GM12874 (cell line): ENCODE results near the gene SRPX2.

Source experiments
- TF ChIP-seq, protein P1 (sequence below): IDR thresholded peaks from 2 replicates; pipeline ENCODE4 v1.5.1; 2011; ENCODE audit warnings: low read depth, mild to moderate bottlenecking, control low read depth, low read length, moderate library complexity; ENCODE audit not compliant: insufficient read depth

SRPX2 gene

DNA sequence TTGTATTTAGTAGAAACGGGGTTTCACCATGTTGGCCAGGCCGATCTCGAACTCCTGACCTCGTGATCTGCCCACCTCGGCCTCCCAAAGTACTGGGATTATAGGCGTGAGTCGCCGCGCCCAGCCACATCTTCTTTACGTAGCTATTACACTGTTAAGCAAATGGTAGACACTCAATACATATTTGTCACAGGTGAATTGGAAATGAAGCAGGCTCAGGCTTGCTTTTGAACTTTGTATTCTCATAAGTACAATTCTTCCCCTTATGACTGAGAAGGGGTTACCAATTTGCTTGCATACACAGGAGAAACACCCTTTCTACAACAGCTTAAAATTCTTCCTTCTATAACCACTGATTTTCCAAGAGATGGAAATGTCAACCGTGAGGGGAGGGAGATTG lies 787 bp upstream of the SRPX2 start:
- TF ChIP-seq, protein P1, sequence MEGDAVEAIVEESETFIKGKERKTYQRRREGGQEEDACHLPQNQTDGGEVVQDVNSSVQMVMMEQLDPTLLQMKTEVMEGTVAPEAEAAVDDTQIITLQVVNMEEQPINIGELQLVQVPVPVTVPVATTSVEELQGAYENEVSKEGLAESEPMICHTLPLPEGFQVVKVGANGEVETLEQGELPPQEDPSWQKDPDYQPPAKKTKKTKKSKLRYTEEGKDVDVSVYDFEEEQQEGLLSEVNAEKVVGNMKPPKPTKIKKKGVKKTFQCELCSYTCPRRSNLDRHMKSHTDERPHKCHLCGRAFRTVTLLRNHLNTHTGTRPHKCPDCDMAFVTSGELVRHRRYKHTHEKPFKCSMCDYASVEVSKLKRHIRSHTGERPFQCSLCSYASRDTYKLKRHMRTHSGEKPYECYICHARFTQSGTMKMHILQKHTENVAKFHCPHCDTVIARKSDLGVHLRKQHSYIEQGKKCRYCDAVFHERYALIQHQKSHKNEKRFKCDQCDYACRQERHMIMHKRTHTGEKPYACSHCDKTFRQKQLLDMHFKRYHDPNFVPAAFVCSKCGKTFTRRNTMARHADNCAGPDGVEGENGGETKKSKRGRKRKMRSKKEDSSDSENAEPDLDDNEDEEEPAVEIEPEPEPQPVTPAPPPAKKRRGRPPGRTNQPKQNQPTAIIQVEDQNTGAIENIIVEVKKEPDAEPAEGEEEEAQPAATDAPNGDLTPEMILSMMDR = no peak

- TF ChIP-seq, protein P1 = no peak
Observed at GRCh38 chrX:100645106-100645505, 1.1 kb downstream of the SRPX2 start.

GRCh38 chrX:100647095-100647494 lies 3.1 kb downstream of the SRPX2 start:
- TF ChIP-seq, protein P1 = no peak

DNA sequence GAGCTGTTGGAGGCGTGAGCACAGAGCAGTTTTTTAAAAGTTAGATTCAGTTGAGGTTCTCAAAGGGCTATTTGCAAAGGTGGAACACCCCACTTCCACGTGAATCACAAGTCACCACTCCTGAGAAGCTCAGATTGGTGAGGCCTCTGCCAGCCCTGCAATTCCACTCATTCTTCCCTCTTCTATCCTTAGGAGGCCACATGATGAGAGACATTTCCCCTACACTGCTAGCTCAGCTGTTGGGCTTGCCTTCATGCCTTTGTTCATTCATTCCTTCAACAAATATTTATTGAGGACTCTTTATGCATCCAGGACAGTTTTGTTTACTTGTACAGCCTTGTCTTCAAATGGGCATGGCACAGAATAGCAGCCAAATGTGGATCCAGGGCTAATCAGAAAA lies 3.7 kb downstream of the SRPX2 start:
- TF ChIP-seq, protein P1 = no peak

GRCh38 chrX:100648458-100649417 lies 4.7 kb downstream of the SRPX2 start:
- TF ChIP-seq, protein P1 = no peak

DNA sequence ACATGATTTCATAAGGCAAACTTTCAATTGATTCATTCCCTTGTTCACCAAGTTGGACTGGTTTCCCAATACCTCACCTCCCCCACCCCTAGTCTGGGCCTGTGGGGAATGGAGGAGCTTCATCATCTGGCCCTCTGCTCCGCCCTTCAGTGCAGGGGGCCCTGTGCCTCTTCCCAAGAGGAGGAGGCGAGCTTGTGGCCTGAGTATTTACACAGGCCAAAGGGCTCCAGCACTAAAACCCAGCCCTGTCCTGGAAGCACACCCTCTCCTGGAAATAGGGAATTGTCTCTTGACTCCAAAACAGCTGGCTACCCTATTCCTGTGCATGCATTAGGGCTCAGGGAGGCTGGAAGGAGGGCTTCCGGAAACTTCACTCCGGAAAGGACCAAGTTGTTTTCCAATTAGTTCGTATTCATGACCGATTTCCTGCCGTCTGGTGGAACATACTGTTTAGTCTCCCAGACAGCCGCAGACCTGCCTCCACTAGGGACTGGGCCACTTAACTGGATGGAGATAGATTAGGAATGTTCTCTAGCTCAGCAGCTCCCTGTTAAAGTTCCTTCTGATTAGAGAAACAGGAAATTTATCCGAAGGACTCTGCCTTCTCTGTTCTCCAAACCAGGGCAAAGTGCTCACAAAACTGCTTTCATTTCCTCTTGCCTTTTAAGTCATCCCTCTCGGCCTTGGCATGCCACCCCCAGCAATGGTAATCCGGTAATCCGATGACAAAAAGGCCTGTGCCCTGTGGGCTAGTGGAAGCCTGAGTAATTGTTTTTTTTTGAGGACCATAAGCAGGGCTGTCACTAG lies 5.8 kb downstream of the SRPX2 start:
- TF ChIP-seq, protein P1 = no peak

DNA sequence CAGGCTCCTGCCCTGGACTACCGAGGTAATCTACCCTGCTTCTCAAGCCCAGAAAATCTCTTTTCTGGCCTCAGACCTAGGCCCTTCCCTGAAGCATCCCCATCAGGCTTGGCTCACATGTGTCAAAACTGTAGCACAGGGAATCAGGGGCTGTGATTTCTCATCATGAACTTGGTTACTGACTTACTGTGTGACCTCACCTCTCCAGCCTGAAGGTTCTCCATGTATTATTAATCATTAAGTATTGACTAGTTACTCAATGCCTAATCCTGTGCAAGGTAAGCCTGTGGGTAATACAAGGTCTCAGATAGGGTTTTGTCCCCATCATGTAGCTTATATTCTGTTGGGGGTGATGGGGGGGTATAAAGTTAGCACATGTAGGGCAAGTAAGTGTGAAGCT lies 6.8 kb downstream of the SRPX2 start:
- TF ChIP-seq, protein P1 = no peak
